GM21360 (cell line): ENCODE measurements around the gene DEK.
"Not testable (repeated sequence)": the region's sequence is repeated elsewhere in the genome, so short reads cannot be mapped to it uniquely, and the experiment has no call there.

Experiments used
- ATAC-seq: cut with Tn5 transposase; IDR thresholded peaks from one replicate; pipeline ENCODE4 v1.9.1; 2021; ENCODE audit warnings: mild to moderate bottlenecking, moderate library complexity; ENCODE audit not compliant: unreplicated experiment

Gene DEK

GRCh38 chr6:18207949-18208348 lies 56.4 kb downstream of the DEK start:
- no peak for ATAC-seq

- ATAC-seq: no peak
Observed at GRCh38 chr6:18207438-18207837, 56.9 kb downstream of the DEK start.

DNA sequence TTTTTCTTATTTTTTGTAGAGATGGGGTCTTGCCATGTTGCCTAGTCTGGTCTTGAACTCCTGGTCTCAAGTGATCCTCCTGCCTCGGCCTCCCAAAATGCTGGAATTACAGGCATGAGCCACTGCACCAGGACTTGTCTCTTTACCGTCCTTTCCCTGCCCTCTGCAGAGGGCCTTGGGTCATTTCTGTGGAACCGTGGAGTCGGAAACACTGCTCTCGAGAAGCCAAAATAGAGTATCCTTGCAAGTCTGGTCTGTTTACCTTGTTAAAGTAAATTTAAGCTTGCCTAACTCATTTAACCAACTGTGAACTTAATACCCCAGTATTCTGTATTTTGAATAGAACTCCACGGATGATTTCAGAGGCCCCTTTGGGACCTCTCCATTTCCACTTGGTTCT lies 57.7 kb downstream of the DEK start:
- no peak for ATAC-seq

DNA sequence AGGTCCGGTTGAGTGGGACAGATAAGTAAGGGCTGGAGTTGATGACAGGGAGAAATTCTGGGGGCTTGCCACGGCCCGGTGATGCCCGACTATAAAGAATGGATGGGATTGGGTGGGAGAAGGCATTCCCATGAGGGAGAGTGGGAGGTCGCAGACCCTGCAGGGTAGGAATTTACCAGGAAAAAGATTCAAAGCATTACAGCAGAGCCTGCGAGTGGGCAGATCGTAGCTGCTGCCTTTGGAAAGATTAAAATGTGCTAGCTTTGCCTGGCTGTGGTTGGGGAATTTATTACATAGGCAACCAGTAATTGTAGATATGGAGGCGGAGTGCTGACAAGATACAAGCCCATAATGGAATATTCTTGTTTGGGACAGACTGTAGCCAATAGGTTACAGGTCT lies 59.6 kb downstream of the DEK start:
- ATAC-seq: no peak

- no peak for ATAC-seq
Observed at GRCh38 chr6:18203786-18204185, 60.5 kb downstream of the DEK start.

DNA sequence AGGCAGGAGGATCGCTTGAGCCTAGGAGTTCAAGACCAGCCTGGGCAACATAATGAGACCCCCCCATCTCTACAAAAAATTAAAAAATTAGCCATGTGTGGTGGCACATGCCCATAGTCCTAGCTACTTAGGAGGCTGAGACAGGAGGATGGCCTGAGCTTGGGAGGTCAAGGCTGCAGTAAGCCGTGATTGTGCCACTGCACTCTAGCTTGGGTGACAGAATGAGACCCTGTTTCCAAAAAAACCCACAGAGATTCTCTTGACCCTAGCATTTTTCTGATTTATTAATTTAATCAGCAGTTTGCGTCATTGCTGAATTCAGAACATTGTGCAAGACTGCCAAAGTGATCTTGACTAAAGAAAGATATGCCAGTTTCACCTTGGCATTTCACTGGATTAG lies 72.3 kb downstream of the DEK start:
- no peak for ATAC-seq

DNA sequence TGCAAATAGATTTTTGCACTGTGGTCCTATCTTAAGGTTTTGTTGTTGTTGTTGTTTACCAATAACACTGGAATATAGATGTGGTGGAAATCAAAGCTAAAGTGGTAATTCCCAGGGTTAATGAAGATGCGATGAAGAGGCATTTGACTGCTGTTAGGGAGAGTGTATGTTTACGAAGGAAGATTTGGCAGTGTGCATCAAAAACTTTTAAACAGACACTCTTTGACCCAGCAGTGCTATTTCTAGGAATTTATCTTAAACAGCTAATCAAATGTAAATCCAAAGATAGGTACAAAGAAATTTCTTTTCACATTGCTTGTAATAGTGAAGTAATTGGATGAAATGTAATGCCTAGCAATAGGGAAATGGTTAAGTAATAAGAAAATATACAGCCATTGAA lies 75.1 kb downstream of the DEK start:
- ATAC-seq: no peak

- ATAC-seq: no peak
Observed at GRCh38 chr6:18187701-18188100, 76.6 kb downstream of the DEK start.

- ATAC-seq: no peak
Observed at GRCh38 chr6:18186540-18187250, 77.6 kb downstream of the DEK start.

- no peak for ATAC-seq
Observed at GRCh38 chr6:18186033-18186432, 78.3 kb downstream of the DEK start.

DNA sequence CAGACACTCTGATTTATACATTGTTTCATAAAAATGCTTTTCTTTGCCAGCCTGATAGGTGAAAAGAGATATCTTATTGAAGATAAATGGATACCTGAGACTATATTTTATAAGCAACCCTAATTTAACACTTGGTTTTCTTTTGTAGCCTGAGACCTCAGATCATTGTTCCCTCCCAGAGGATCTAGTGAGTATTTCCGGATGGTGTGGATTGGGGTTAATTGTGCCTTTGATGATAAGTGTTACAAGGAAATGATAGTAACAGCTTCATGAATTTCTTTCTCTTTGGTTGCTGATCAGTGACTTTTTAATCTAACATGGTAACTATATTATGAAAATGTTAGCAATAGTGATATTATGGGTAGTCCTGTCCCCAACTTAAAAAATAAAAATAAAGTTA lies 78.7 kb downstream of the DEK start:
- no peak for ATAC-seq

DNA sequence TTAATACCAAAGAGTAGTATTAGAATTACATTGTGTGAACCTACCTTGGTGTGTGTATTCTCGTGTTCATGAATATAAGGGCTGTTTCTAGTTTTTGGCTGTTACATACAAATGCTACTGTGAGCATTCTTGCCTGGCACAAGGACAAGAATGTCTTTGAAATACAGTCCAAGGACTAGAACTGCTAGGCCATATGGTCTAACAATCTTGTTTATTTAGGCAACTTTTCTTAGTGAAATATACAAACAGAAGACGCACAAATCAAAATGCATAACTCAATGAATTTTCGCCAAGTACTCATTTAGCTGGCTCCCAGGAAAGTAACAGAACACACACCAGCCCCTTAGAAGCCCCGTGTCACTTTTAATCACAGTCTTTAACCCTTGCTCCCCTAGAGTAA lies 80.6 kb downstream of the DEK start:
- no peak for ATAC-seq

GRCh38 chr6:18182568-18182967 lies 81.8 kb downstream of the DEK start:
- no peak for ATAC-seq

GRCh38 chr6:18179770-18180356 lies 84.5 kb downstream of the DEK start:
- ATAC-seq: no peak

DNA sequence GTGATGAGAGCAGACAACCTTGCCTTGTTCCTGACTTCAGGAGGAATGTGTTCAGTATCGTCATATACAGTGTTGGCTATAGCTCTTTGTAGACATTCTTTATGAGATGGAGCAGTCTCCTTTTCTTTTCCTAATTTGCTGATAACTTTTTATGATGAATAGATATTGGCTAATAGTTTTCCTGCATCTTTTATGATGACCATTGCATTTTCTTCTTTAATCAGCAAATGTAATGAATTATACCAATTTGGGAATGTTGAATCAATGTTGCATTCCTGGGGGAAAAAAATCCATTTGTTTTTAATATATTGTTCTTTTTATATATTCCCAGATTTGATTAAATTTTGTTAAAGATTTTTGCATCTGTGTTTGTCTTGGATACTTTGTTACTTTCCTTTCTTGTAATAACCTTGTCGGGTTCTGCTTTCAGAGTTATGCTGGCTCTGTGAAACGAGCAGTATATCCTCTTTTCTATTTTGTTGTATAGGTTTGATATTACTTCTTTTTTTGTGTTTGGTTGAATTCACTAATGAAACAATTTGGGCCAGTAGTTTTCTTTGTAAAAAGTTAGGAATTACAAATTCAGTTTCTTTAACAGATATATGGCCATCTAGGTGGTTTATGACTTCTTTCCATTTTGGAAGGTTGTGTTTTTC lies 85.2 kb downstream of the DEK start:
- no peak for ATAC-seq

GRCh38 chr6:18177286-18177965 lies 86.9 kb downstream of the DEK start:
- no peak for ATAC-seq

- ATAC-seq: not testable (repeated sequence)
Observed at GRCh38 chr6:18176198-18176597, 88.1 kb downstream of the DEK start.
